HG02623 (cell line): Measurements from ENCODE around the gene C12orf76.
"Not testable (repeated sequence)": the region's sequence is repeated elsewhere in the genome, so short reads cannot be mapped to it uniquely, and the experiment has no call there.

Source experiments
- ATAC-seq: cut with Tn5 transposase; IDR thresholded peaks from one replicate; pipeline ENCODE4 v1.9.1; 2021; ENCODE audit warnings: moderate library complexity; ENCODE audit not compliant: unreplicated experiment

Gene C12orf76

GRCh38 chr12:110067531-110067930 is 19.2 kb upstream of the C12orf76 start:
- ATAC-seq = no peak

GRCh38 chr12:110065540-110065939 is 17.2 kb upstream of the C12orf76 start:
- no peak for ATAC-seq

GRCh38 chr12:110062241-110062640 is 13.9 kb upstream of the C12orf76 start:
- no peak for ATAC-seq

- no peak for ATAC-seq
These were observed 11.3 kb upstream of the C12orf76 start for GRCh38 chr12:110059651-110060000.

GRCh38 chr12:110058875-110059615 is 10.7 kb upstream of the C12orf76 start:
- no peak for ATAC-seq

GRCh38 chr12:110056643-110057042 is 8.3 kb upstream of the C12orf76 start:
- ATAC-seq = not testable (repeated sequence)

- not testable (repeated sequence) for ATAC-seq
These were observed 7.3 kb upstream of the C12orf76 start for GRCh38 chr12:110055375-110056352.

GRCh38 chr12:110050927-110051326 is 2.6 kb upstream of the C12orf76 start:
- ATAC-seq = no peak

- not testable (repeated sequence) for ATAC-seq
These were observed 1.3 kb upstream of the C12orf76 start for GRCh38 chr12:110049666-110050065.

GRCh38 chr12:110049034-110049433 is 712 bp upstream of the C12orf76 start:
- ATAC-seq = not testable (repeated sequence)

GRCh38 chr12:110047297-110047940 is 903 bp downstream of the C12orf76 start:
- no peak for ATAC-seq

GRCh38 chr12:110046451-110047187 is 1.7 kb downstream of the C12orf76 start:
- no peak for ATAC-seq

GRCh38 chr12:110042264-110042663 is 6.1 kb downstream of the C12orf76 start:
- ATAC-seq = no peak

- ATAC-seq = no peak
These were observed 9.1 kb downstream of the C12orf76 start for GRCh38 chr12:110039085-110039807.

GRCh38 chr12:110038741-110039084 is 9.6 kb downstream of the C12orf76 start:
- no peak for ATAC-seq

GRCh38 chr12:110037315-110037714 is 11.0 kb downstream of the C12orf76 start:
- no peak for ATAC-seq

- ATAC-seq = no peak
These were observed 12.7 kb downstream of the C12orf76 start for GRCh38 chr12:110035534-110036104.

GRCh38 chr12:110033888-110034287 is 14.4 kb downstream of the C12orf76 start:
- no peak for ATAC-seq

GRCh38 chr12:110029290-110029815 is 19.0 kb downstream of the C12orf76 start:
- no peak for ATAC-seq

GRCh38 chr12:110028323-110028722 is 20.0 kb downstream of the C12orf76 start:
- no peak for ATAC-seq
